OCI-LY3 (cell line): ENCODE results near the gene PAK4.

Experiments used
- EZH2phosphoT487 ChIP-seq: fragments of 200-600 bp; shearing (Covaris generic); IDR thresholded peaks from 2 replicates; pipeline ENCODE4 v1.6.1; 2018; ENCODE audit warnings: antibody characterized with exemption, mixed run types, low read depth
- TF ChIP-seq, protein P1 (sequence below): fragments of 200-600, 300-600 bp; sonication (generic); IDR thresholded peaks from 2 replicates; pipeline ENCODE4 v1.5.1; 2014; ENCODE audit warnings: antibody characterized with exemption, low read length, low read depth

DNA sequence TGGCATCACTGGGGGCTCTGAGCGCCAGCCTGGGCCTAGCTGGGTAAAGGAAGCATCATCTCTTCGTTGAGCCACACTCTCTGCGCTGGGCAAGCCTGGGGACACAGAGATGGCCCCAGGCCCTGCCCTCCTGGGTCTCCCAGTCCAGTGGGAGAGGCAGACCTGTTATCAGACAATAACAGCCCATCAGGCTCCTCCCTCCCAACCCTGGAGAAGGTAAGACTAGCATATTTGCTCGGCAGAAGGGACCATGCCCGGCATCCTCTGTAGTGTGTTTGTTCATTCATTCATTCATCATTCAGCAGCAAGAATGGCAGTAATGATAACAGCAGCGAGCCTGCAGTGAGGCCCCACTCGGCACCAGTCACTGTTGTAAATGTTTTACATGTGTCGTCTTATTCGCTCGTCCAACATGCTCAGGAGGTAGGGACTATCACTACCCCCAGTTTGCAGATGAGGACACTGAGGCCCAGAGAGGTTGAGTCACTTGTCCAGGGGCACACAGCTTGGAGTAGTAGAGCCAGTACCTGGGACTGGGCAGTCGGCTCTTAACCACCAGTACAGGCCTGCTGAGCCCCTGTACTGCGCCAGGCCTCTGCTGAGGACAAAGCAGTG lies 33.2 kb downstream of the PAK4 start:
- TF ChIP-seq, protein P1, sequence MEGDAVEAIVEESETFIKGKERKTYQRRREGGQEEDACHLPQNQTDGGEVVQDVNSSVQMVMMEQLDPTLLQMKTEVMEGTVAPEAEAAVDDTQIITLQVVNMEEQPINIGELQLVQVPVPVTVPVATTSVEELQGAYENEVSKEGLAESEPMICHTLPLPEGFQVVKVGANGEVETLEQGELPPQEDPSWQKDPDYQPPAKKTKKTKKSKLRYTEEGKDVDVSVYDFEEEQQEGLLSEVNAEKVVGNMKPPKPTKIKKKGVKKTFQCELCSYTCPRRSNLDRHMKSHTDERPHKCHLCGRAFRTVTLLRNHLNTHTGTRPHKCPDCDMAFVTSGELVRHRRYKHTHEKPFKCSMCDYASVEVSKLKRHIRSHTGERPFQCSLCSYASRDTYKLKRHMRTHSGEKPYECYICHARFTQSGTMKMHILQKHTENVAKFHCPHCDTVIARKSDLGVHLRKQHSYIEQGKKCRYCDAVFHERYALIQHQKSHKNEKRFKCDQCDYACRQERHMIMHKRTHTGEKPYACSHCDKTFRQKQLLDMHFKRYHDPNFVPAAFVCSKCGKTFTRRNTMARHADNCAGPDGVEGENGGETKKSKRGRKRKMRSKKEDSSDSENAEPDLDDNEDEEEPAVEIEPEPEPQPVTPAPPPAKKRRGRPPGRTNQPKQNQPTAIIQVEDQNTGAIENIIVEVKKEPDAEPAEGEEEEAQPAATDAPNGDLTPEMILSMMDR: no peak
- no peak for TF ChIP-seq EZH2phosphoT487
